DND-41 (cell line): ENCODE data around the gene RAPGEF2.
A peak's percentile ranks its signal among the peaks of the same experiment; 100 is the strongest.

Source experiments
- ATAC-seq: fragments of 200-7000 bp; cut with Tn5 transposase; 3 replicates; pipeline ENCODE4 v1.9.1; 2021; ENCODE audit warnings: low read depth; ENCODE audit not compliant: insufficient read depth
- DNase-seq: peaks from one replicate; pipeline ENCODE4 v3.0.0-alpha.2; 2020
- H2AFZ ChIP-seq: 2 replicates; pipeline ENCODE4 v1.6.0; 2012; ENCODE audit warnings: low read depth, low read length
- H3K27ac ChIP-seq: 2 replicates; pipeline ENCODE4 v1.5.1; 2012; ENCODE audit warnings: low read length, inconsistent platforms
- H3K27me3 ChIP-seq: fragments of 200-600 bp; sonication (generic); 2 replicates; pipeline ENCODE4 v1.6.0; 2012; ENCODE audit warnings: low read length, mild to moderate bottlenecking, inconsistent platforms; ENCODE audit not compliant: insufficient read depth, poor library complexity
- H3K36me3 ChIP-seq: 2 replicates; pipeline ENCODE4 v1.5.1; 2012; ENCODE audit warnings: low read length, inconsistent platforms; ENCODE audit not compliant: insufficient read depth
- H3K4me1 ChIP-seq: 2 replicates; pipeline ENCODE4 v1.5.1; 2012; ENCODE audit warnings: mild to moderate bottlenecking, low read length; ENCODE audit not compliant: insufficient read depth
- H3K4me2 ChIP-seq: 2 replicates; pipeline ENCODE4 v1.6.0; 2012; ENCODE audit warnings: mild to moderate bottlenecking, moderate library complexity, low read length, inconsistent platforms; ENCODE audit not compliant: insufficient read depth
- H3K4me3 ChIP-seq, 2 experiments: fragments of 200-600 bp in 1 of 2; shearing (Covaris generic) in 1 of 2; 2 replicates each; pipeline ENCODE4 v1.5.1; 2012 to 2016; ENCODE audit warnings: inconsistent platforms in 2 of 2, low read length in 2 of 2, mild to moderate bottlenecking in 2 of 2, low read depth in 1 of 2, moderate library complexity in 1 of 2
- H3K79me2 ChIP-seq: 2 replicates; pipeline ENCODE4 v1.6.0; 2012; ENCODE audit warnings: low read length, inconsistent platforms; ENCODE audit not compliant: insufficient read depth
- H3K9ac ChIP-seq: 2 replicates; pipeline ENCODE4 v1.6.0; 2012; ENCODE audit warnings: low read depth, mild to moderate bottlenecking, inconsistent platforms, low read length, moderate library complexity
- H3K9me3 ChIP-seq: 2 replicates; pipeline ENCODE4 v1.5.1; 2012; ENCODE audit warnings: low read length, moderate library complexity, mild to moderate bottlenecking, inconsistent platforms; ENCODE audit not compliant: insufficient read depth, severe bottlenecking
- H4K20me1 ChIP-seq: 2 replicates; pipeline ENCODE4 v1.6.0; 2012; ENCODE audit warnings: low read length; ENCODE audit not compliant: insufficient read depth
- CTCF ChIP-seq: IDR thresholded peaks from 2 replicates; pipeline ENCODE4 v1.5.1; 2012; ENCODE audit warnings: borderline replicate concordance, low read length, moderate library complexity, mild to moderate bottlenecking; ENCODE audit not compliant: poor library complexity, severe bottlenecking; ENCODE audit errors: extremely low read depth
- EZH2 ChIP-seq: IDR thresholded peaks from 3 replicates; pipeline ENCODE4 v1.6.1; 2012; ENCODE audit warnings: borderline replicate concordance, low read depth, mild to moderate bottlenecking, moderate library complexity, low read length, inconsistent platforms; ENCODE audit not compliant: severe bottlenecking

The RAPGEF2 gene

DNA sequence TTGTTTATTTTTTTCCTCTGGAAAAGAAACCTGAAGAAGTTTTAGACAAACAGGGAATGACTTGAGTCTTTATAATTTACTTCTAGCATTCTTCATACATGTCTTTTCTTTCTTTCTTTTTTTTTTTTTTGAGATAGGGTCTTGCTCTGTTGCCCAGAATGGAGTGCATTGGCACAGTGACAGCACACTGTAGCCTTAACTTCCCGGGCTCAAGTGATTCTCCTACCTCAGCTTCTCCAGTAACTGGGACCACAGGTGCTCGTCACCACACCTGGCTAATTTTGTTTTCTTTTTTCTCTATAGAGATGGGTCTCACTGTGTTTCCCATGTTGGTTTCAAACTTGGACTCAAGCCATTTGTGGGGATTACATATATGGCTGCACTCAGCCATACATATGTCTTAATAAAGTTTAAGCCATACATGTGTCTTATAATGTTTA lies 71.8 kb downstream of the RAPGEF2 start:
- H3K36me3 ChIP-seq: no peaks in the 10 kb centered on the region
- H3K79me2 ChIP-seq: peaks cover 5% of the 10 kb centered on the region
- H3K9me3 ChIP-seq: no peaks in the 10 kb centered on the region
- no peak for TF ChIP-seq CTCF
- TF ChIP-seq EZH2: no peak
- peaks cover 30% of the 10 kb centered on the region for H4K20me1 ChIP-seq
- H3K4me1 ChIP-seq: no peaks in the 10 kb centered on the region
- H3K4me2 ChIP-seq: no peak overlapping the region
- no peak overlapping the region for H3K4me3 ChIP-seq
- DNase-seq (no peak), ATAC-seq (no peak)
- no peak overlapping the region for H3K27ac ChIP-seq
- H2AFZ ChIP-seq: no peak overlapping the region
- H3K9ac ChIP-seq: no peak overlapping the region
- H3K27me3 ChIP-seq: no peaks in the 10 kb centered on the region

GRCh38 chr4:159175085-159175988 lies 72.5 kb downstream of the RAPGEF2 start:
- H3K36me3 ChIP-seq: no peaks in the 10 kb centered on the region
- H4K20me1 ChIP-seq: peaks cover 34% of the 10 kb centered on the region
- no peak overlapping the region for H3K4me2 ChIP-seq
- H2AFZ ChIP-seq: no peak overlapping the region
- H3K79me2 ChIP-seq: peaks cover 5% of the 10 kb centered on the region
- no peak overlapping the region for H3K4me3 ChIP-seq
- DNase-seq (peak; percentile 59), ATAC-seq (peak; percentile 94)
- H3K27me3 ChIP-seq: no peaks in the 10 kb centered on the region
- no peaks in the 10 kb centered on the region for H3K9me3 ChIP-seq
- peak; percentile 76 for TF ChIP-seq CTCF
- TF ChIP-seq EZH2: no peak
- H3K4me1 ChIP-seq: no peaks in the 10 kb centered on the region
- no peak overlapping the region for H3K9ac ChIP-seq
- H3K27ac ChIP-seq: no peak overlapping the region

DNA sequence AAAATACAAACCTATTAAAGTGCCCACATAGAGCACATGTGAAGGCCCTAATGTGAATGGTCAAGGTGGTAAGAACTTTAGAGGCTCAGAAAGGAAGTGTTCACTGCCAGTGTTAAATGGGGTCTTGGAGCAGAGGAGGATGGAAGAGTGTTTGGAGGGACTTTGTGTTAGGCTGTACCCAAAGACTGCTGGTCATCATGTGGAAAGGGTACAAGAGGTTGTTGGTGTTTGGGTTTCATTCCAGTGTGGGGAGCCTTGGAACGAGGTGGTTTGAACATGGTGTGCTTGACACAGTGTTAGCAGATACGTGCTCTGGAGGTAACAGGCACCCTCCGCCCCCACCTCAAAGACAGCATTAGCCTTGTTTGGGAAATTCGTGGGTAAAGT lies 73.1 kb downstream of the RAPGEF2 start:
- Histone ChIP-seq H3K79me2 (peaks cover 5% of the 10 kb centered on the region), H3K9ac (no peak overlapping the region), H3K27ac (no peak overlapping the region), H3K27me3 (no peaks in the 10 kb centered on the region), H3K4me1 (no peaks in the 10 kb centered on the region), H2AFZ (no peak overlapping the region), H4K20me1 (peaks cover 31% of the 10 kb centered on the region), H3K36me3 (no peaks in the 10 kb centered on the region), H3K4me2 (no peak overlapping the region), H3K9me3 (no peaks in the 10 kb centered on the region), H3K4me3 (no peak overlapping the region)
- ATAC-seq (no peak), DNase-seq (no peak)
- TF ChIP-seq CTCF: no peak
- TF ChIP-seq EZH2: no peak
